Adrenal gland (tissue), 12 donors: ENCODE data around the gene TYRO3. TPM values are rescaled to one million over a fixed set of nuclear protein-coding genes. Genes with fewer than 3 reads are reported as not detected.

ENCODE experiments used
- DNase-seq, 7 donors: peaks; one replicate each; pipeline ENCODE4 v3.0.0-alpha.2; 2019 to 2020
- H3K27ac ChIP-seq, 5 donors: fragments of 200-600 bp; sonication (generic) in 4 of 5; 1 replicate in 3 of 5; 2 replicates in 2 of 5; pipeline versions ENCODE4 v1.5.1 to v1.8.0; 2016 to 2020; ENCODE audit warnings: mild to moderate bottlenecking in 1 of 5
- H3K27me3 ChIP-seq: fragments of 200-600 bp; 2 replicates; pipeline ENCODE4 v1.8.0; 2021
- H3K36me3 ChIP-seq, 2 donors: fragments of 200-600 bp; replicated peaks in 1 of 2; 1 replicate in 1 of 2; 2 replicates in 1 of 2; pipeline versions ENCODE4 v1.5.1 to v1.8.0; 2018 to 2022
- H3K4me1 ChIP-seq, 2 donors: fragments of 200-600 bp; replicated peaks in 1 of 2; 1 replicate in 1 of 2; 2 replicates in 1 of 2; pipeline versions ENCODE4 v1.5.1 to v1.8.0; 2018 to 2021
- H3K4me3 ChIP-seq, 4 donors: fragments of 200-600 bp; sonication (generic) in 3 of 4; one replicate each; pipeline ENCODE4 v1.5.1; 2016 to 2018
- H3K9me3 ChIP-seq, 3 donors: fragments of 200-600 bp; sonication (generic) in 1 of 3; replicated peaks in 1 of 3; 1 replicate in 2 of 3; 2 replicates in 1 of 3; pipeline versions ENCODE4 v1.5.1 to v1.8.0; 2016 to 2021
- POLR2A ChIP-seq, 2 donors: fragments of 450-650 bp; IDR thresholded peaks; one replicate each; pipeline ENCODE4 v1.6.1; 2017; ENCODE audit warnings: antibody characterized with exemption in 2 of 2, mild to moderate bottlenecking in 2 of 2, moderate library complexity in 1 of 2
- WGBS, 4 donors: extraction: QIAGEN DNeasy Blood & Tissue Kit in 2 of 4; methylation state at CpG; one replicate each; pipeline versions ENCODE4 v1.1.5 to v1.1.7; 2013 to 2017; 5-methylcytosine and 5-hydroxymethylcytosine counted together
- intact Hi-C, 2 donors: fragments of 100-400 bp; cut with DNase I; formaldehyde crosslinking; loops; one replicate each; pipeline versions ENCODE4 v1.14.1 to v1.15.0; 2022 to 2023
- polyA plus RNA-seq, 3 donors: library from polyadenylated mRNA; stranded (reverse); fragments of 200-250 nt in 2 of 3; fragments of 350-450 nt in 1 of 3; fragmentation: Illumina TruSeq in 1 of 3; extraction: RNeasy Lipid Tissue Mini Kit (QIAGEN cat#74804) in 1 of 3; gene quantifications; one replicate each; pipeline ENCODE4 v1.2.3, GENCODE V29; 2013 to 2014
- total RNA-seq, 9 donors: library from RNA; depleted of rRNA in 4 of 9; stranded (reverse); fragments of >200 nt in 4 of 9; fragments of 120-200 nt in 1 of 9; fragmentation: NEBNext Ultra II Directional in 1 of 9; extraction: Animal tissue kit (Norgen Biotek cat#: 25700) in 1 of 9; gene quantifications; one replicate each; pipeline versions ENCODE4 v1.1.0 to v1.2.4, GENCODE V29; 2013 to 2023
- TF ChIP-seq, protein P1 (sequence below), 6 experiments: fragments of 450-650 bp in 4 of 6; fragments of 200-600 bp in 2 of 6; sonication (generic) in 1 of 6; IDR thresholded peaks; 1 replicate in 5 of 6; 2 replicates in 1 of 6; pipeline versions ENCODE4 v1.5.1 to v1.8.0; 2016 to 2021; ENCODE audit warnings: antibody characterized with exemption in 6 of 6, mild to moderate bottlenecking in 2 of 6, moderate library complexity in 1 of 6
- donor health status: healthy with polysubstance abuse.
- donor health status: Bipolar disorder and iron deficiency.
- donor health status: DM: yes; HTN: yes; CAD: no.
- donor health status: DM: no; HTN: no; CAD: no.
- donor health status: DM: no; HTN: no; CAD: no.
- donor health status: DM: yes; HTN: yes; CAD: no.

Gene TYRO3
- total and polyA plus RNA-seq, 12 donors = 8.8 to 44.6 (median 16.9) TPM

DNA sequence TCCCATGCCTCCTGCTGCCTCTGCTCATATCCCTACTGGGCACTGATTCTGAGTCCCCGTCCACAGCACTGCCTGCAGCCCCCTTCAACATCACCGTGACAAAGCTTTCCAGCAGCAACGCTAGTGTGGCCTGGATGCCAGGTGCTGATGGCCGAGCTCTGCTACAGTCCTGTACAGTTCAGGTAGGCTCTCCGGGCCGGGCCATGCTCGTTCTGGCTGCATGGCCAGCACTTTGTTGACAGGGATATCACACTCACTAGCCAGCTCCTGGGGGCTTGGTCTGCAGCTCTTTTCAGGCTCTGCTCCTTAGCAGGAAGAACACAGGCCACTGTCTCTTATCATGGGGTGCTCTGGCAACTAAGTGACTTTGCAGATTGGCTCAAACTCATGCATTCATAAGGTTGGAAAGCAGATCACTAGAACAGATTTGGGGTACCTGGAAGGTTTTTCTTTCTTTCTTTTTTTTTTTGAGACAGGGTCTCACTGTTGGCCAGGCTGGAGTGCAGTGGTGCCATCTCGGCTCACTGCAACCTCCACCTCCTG, 6.0 kb downstream of the TYRO3 start:
- WGBS, 4 donors = 81 to 100% (median 91%) methylated on average over 1 to 8 of the region's 8 CpGs
- DNase-seq = no peak

DNA sequence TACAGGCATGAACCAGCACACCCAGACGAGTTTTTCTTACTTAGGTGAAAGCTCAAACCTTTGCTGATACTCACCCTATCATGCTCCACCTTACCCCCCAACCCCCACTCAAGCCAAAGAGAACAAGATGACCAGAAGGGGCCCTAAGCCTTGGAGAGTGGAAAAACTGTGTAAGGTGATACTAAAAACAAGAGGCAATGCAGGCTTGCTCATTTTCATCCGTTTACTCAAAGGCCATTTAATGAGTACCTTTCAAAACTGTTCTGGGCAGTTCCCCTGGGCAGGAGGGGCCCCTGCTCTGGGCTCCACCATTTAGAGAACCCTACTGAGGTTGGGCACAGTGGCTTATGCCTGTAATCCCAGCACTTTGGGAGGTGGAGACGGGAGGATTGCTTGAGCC, 6.7 kb downstream of the TYRO3 start:
- Histone ChIP-seq H3K27ac (no peak overlapping the region), H3K9me3 (no peaks in the 10 kb centered on the region), H3K36me3 (no peaks in the 10 kb centered on the region), H3K4me1 (peaks cover 7 to 9% of the 10 kb centered on the region in 2 donors), H3K27me3 (no peaks in the 10 kb centered on the region), H3K4me3 (no peak overlapping the region)
- WGBS, 4 donors = 71 to 85% (median 74%) methylated on average over 3 of the region's 3 CpGs
- intact Hi-C loops = loop anchor here in 1 of 2 donors (10.0 kb wide), 1 partner anchor 79 kb away; no protein-coding TSS in a partner anchor
- TF ChIP-seq, protein P1, sequence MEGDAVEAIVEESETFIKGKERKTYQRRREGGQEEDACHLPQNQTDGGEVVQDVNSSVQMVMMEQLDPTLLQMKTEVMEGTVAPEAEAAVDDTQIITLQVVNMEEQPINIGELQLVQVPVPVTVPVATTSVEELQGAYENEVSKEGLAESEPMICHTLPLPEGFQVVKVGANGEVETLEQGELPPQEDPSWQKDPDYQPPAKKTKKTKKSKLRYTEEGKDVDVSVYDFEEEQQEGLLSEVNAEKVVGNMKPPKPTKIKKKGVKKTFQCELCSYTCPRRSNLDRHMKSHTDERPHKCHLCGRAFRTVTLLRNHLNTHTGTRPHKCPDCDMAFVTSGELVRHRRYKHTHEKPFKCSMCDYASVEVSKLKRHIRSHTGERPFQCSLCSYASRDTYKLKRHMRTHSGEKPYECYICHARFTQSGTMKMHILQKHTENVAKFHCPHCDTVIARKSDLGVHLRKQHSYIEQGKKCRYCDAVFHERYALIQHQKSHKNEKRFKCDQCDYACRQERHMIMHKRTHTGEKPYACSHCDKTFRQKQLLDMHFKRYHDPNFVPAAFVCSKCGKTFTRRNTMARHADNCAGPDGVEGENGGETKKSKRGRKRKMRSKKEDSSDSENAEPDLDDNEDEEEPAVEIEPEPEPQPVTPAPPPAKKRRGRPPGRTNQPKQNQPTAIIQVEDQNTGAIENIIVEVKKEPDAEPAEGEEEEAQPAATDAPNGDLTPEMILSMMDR (IDR thresholded peaks at IDR 0.05) = no peak
- TF ChIP-seq POLR2A (IDR thresholded peaks at IDR 0.05) = no peak
- no peak for DNase-seq

More for the DNA sequence above, 6.0 kb downstream of the TYRO3 start:
- peaks cover 7 to 9% of the 10 kb centered on the region in 2 donors for H3K4me1 ChIP-seq
- intact Hi-C loops = loop anchor here in 1 of 2 donors (10.0 kb wide), 1 partner anchor 80 kb away; no protein-coding TSS in a partner anchor
- no peaks in the 10 kb centered on the region for H3K36me3 ChIP-seq
- H3K27me3 ChIP-seq = no peaks in the 10 kb centered on the region
- TF ChIP-seq POLR2A (IDR thresholded peaks at IDR 0.05) = no peak
- TF ChIP-seq, protein P1 (IDR thresholded peaks at IDR 0.05) = no peak
- no peaks in the 10 kb centered on the region for H3K9me3 ChIP-seq
- H3K27ac ChIP-seq = no peak overlapping the region
- no peak overlapping the region for H3K4me3 ChIP-seq

DNA sequence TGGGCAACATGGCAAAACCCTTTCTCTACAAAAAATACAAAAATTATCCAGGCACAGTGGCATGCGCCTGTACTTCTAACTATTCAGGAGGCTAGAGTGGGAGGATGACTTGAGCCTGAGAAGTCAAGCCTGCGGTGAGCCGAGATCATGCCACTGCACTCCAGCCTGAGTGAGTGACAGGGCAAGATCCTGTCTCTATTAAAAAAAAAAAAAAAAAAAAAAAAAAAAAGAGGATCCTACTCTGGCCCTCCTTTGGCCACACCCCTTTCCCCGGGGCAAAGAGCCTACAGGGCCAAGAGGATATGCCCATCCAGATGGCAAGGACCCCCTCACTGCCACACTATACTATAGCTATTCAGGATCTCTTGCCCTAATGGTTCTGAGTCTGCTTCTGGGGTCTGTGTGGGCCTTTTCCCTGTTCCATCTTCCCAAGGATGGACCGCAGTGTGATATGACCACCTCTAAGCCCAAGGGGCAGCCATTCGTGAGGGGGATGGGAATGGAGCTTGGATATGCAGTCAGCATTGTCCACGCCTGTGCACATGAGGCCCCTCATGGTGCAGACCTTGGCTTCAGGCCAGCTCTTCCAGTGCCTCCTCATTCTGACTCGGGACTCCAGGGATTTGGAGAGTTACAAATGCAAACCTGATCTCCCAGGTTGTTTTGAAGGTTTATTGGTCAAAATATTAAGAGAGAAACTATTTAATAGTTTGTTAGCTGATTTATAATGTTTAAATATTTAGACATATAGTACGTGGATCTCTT, 7.3 kb downstream of the TYRO3 start:
- H3K9me3 ChIP-seq = no peaks in the 10 kb centered on the region
- intact Hi-C loops = loop anchor here in 1 of 2 donors (10.0 kb wide), 1 partner anchor 78 kb away; no protein-coding TSS in a partner anchor
- TF ChIP-seq, protein P1 (IDR thresholded peaks at IDR 0.05) = no peak
- no peak for TF ChIP-seq POLR2A (IDR thresholded peaks at IDR 0.05)
- H3K4me1 ChIP-seq = peaks cover 7 to 9% of the 10 kb centered on the region in 2 donors
- H3K36me3 ChIP-seq = no peaks in the 10 kb centered on the region
- H3K27me3 ChIP-seq = no peaks in the 10 kb centered on the region
- H3K4me3 ChIP-seq = no peak overlapping the region
- H3K27ac ChIP-seq = no peak overlapping the region
- DNase-seq = no peak
- WGBS, 4 donors = 73 to 87% (median 81%) methylated on average over 7 to 9 of the region's 9 CpGs

- intact Hi-C loops = loop anchor here in 1 of 2 donors (10.0 kb wide), 1 partner anchor 78 kb away; no protein-coding TSS in a partner anchor
- H3K4me3 ChIP-seq = no peak overlapping the region
- TF ChIP-seq, protein P1 (IDR thresholded peaks at IDR 0.05) = no peak
- TF ChIP-seq POLR2A (IDR thresholded peaks at IDR 0.05) = no peak
- no peaks in the 10 kb centered on the region for H3K9me3 ChIP-seq
- H3K36me3 ChIP-seq = no peaks in the 10 kb centered on the region
- DNase-seq = no peak
- WGBS, 4 donors = 93 to 98% (median 96%) methylated on average over 6 of the region's 6 CpGs
- no peaks in the 10 kb centered on the region for H3K27me3 ChIP-seq
- H3K27ac ChIP-seq = no peak overlapping the region
- H3K4me1 ChIP-seq = peaks cover 7 to 9% of the 10 kb centered on the region in 2 donors
Measured at GRCh38 chr15:41567261-41567660, 8.2 kb downstream of the TYRO3 start.
